VCaP (cell line): Measurements from ENCODE around the gene RYR3.
A peak's percentile ranks its signal among the peaks of the same experiment; 100 is the strongest.

Experiments
- H3K27ac ChIP-seq: fragments of 450-650 bp; 2 replicates; pipeline ENCODE4 v1.5.1; 2017
- CTCF ChIP-seq: fragments of 450-650 bp; conservative IDR thresholded peaks from 2 replicates; pipeline ENCODE4 v1.5.1; 2017; ENCODE audit warnings: mild to moderate bottlenecking, moderate library complexity

RYR3 gene

DNA sequence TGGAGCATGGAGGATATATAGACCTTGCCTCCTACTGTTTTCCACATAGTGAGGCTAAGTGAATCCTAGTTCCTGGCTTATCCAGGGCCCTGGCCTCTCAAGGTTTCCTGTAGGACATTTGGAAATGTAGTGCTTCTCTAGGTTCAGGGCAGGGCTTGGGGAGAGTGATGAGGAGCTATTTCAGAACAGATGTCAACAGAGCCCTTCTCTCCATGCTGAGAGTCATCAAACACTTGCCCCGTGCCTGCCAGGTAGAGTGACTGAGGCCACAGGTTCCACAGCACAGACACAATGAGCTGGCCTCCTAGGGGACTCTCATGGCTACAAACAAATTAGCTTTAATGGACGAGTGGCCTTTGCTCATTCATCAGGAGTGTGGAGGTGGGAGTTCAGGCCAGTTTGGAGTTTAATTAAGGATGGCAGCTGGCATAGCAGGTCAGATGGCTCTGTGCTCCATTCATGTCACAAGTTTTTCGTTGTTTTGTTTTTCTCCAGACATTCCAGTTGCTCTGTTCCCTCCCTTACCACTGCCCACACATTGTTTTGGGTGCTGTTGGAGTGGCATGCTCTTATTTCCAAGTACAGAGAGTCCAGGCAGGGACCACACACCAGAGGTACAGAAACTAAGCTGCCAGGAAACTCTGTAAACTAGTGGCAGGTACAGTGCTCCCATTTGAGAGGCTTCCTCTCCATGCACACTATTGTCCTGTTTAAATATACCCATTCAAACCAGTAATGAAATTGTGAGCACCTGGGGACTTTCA is 189.8 kb downstream of the RYR3 start:
- no peak for TF ChIP-seq CTCF
- H3K27ac ChIP-seq: peak overlapping the region; percentile 44; the same call in 1 of the 2 replicates

DNA sequence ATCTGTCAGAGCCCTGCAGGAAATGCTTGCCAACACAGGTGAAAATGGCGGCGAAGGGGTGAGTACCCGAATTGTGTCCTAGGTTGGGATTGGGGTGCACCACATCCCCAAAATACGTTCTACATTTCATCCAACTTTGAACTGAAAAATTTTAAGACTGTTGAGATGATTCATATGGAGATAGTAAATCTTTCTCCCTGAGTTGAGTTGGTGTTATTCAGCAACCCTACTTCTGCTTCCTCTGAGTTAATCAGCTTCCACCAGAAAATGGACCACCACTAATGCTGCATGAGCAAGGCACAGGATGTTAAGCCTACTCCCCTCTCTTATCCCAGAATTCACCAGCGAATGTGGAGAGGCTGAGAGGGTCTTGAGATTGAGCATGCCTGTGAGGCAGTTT is 192.9 kb downstream of the RYR3 start:
- no peak for TF ChIP-seq CTCF
- no peak overlapping the region for H3K27ac ChIP-seq

GRCh38 chr15:33506781-33507296 is 196.1 kb downstream of the RYR3 start:
- H3K27ac ChIP-seq: no peak overlapping the region
- no peak for TF ChIP-seq CTCF

GRCh38 chr15:33508703-33509102 is 197.9 kb downstream of the RYR3 start:
- H3K27ac ChIP-seq: no peak overlapping the region; the same call in 1 of the 2 replicates
- no peak for TF ChIP-seq CTCF

- no peak for TF ChIP-seq CTCF
- no peak overlapping the region for H3K27ac ChIP-seq
Measured at GRCh38 chr15:33515121-33515520, 204.4 kb downstream of the RYR3 start.

DNA sequence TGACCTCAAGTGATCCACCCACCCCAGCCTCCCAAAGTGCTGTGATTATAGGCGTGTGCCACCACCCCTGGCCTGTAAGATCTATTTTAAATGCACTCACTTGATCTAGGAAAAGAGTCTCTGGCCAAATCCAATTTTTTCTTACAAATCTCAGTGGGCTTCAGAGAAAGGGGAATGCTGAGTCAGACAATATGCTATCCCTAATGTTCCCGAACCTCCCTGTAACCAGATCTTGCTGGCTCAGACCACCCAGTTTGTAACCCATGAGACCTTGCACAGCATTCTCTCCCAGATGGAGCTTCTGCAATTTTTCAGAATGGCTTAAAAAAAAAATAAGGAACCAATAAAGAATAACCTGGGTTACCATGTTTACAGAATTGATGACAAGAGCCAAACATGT is 205.8 kb downstream of the RYR3 start:
- H3K27ac ChIP-seq: no peak overlapping the region
- no peak for TF ChIP-seq CTCF

DNA sequence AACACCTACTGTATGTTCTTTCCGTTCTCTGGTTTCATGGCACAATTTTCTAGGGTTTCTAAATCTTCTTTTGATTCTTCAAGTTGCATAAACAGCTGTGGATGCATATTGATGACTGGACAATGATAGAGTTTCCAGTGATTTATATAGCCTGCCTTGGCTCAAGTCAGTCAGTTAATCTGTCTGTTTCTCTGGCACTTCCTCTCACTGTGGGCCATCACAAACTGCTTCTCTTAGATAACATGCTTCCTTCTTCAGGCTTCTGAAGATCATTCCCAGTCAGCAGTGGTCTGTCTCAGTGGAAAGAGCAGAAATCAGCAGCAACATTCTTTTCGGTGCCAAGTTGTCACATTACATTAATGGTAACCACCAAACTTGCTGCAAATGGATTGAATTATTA is 207.2 kb downstream of the RYR3 start:
- TF ChIP-seq CTCF: no peak
- H3K27ac ChIP-seq: no peak overlapping the region
